Kidney tubule cell (primary cell): ENCODE data around the gene DLGAP3.
"Not testable (repeated sequence)": the region's sequence is repeated elsewhere in the genome, so short reads cannot be mapped to it uniquely, and the experiment has no call there.

Source experiments
- DNase-seq: peaks from one replicate; pipeline ENCODE4 v3.0.0-alpha.2; 2018; ENCODE audit warnings: low spot score

DLGAP3 gene, protein sequence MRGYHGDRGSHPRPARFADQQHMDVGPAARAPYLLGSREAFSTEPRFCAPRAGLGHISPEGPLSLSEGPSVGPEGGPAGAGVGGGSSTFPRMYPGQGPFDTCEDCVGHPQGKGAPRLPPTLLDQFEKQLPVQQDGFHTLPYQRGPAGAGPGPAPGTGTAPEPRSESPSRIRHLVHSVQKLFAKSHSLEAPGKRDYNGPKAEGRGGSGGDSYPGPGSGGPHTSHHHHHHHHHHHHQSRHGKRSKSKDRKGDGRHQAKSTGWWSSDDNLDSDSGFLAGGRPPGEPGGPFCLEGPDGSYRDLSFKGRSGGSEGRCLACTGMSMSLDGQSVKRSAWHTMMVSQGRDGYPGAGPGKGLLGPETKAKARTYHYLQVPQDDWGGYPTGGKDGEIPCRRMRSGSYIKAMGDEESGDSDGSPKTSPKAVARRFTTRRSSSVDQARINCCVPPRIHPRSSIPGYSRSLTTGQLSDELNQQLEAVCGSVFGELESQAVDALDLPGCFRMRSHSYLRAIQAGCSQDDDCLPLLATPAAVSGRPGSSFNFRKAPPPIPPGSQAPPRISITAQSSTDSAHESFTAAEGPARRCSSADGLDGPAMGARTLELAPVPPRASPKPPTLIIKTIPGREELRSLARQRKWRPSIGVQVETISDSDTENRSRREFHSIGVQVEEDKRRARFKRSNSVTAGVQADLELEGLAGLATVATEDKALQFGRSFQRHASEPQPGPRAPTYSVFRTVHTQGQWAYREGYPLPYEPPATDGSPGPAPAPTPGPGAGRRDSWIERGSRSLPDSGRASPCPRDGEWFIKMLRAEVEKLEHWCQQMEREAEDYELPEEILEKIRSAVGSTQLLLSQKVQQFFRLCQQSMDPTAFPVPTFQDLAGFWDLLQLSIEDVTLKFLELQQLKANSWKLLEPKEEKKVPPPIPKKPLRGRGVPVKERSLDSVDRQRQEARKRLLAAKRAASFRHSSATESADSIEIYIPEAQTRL

GRCh38 chr1:34929497-34929852 lies at the start of gene DLGAP3:
TSS of gene DLGAP3 (minus strand) at chr1:34929650. CDS start at chr1:34905383, 24,267 bp downstream.
- DNase-seq = no peak

DNA sequence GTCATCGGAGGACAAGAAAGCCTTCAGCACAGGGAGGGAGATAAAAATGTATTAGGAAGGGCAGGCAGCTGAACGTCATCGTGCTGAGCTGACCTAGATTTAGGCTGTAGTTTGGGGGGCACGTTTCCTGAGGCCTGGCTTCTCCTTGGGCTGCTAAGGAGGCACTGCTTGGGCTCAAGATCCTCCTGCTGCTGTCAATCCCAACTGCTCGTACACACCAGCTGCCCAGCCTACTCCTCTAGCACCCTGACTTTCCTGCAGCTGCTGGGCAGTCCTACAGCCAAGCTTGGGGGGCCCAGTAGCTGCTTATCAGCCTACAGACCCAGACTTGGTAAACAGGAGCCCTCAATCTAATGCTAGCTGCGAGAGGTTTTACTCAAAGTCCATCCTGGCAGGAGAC lies 49.5 kb upstream of the DLGAP3 start:
- DNase-seq = no peak

- DNase-seq = no peak
Observed at GRCh38 chr1:34977858-34978257, 48.4 kb upstream of the DLGAP3 start.

DNA sequence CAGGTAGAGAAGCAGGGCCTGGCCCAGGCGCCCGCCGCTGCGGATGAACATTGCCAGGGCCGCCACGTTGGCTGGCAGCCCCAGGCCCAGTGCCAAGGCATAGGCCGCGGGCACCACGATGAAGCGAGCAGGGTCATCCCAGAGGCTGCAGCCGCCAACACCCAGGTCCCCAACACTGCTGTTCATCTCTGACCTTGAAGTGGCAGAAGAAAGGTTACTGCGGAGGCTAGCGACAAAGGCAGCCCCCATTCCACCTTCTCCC lies 47.7 kb upstream of the DLGAP3 start:
- no peak for DNase-seq

- no peak for DNase-seq
Observed at GRCh38 chr1:34976384-34977209, 47.1 kb upstream of the DLGAP3 start.

DNA sequence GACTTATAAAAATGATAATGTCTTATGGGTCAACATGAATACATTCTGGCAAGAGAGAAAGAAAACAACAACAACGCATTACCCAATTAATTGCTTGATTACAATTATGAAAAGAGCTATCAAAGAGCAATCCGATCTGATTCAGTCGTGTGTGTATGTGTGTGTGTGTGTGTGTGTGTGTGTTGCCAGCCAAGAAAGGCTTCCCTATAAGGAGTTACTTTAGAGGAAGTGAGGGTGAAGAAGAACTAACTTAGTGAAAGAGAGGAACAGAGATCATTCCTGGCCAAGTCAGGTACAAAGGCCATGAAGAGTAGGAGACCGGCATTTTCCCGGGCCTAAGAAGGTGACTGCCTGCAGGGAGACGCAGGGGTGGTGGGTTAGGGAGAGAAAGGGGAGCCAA lies 46.3 kb upstream of the DLGAP3 start:
- no peak for DNase-seq

GRCh38 chr1:34975338-34975737 lies 45.9 kb upstream of the DLGAP3 start:
- peak; percentile 25 for DNase-seq

- DNase-seq = no peak
Observed at GRCh38 chr1:34974626-34975025, 45.2 kb upstream of the DLGAP3 start.

DNA sequence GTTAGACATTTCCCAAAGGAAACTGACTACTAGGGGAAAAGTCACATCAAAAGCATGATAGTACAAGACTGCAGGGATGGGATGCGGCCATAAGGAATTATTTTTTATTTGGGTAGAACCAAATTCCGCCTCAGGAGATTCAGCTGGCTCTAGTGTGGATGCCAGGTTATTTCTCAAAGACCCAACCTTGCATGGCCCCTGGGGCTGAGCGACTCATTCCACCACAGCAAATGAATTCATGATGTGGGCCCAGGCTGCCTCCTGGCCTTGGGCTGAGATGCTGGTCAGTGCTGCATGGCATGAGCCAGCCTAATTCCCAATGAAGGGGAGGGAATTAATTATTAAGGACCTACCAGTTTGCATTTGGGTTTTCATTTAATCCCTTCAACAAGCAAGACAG lies 43.9 kb upstream of the DLGAP3 start:
- DNase-seq = no peak

DNA sequence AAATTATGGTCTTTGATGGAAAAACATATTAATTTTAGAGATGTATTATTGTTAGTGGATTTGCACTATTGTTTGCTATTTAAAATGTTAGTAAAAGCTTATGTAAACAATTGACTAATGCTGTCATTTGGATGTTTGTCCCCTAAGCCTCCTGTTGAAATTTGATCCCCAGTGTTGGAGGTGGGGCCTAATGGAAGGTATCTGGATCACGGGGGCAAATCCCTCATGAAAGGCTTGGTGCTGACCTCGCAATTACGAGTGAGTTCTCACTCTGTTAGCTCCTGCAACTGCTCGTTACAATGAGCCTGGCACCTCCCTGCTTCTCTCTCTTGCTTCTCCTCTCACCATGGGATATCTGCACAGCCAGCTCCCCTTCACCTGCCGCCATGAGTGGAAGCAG lies 41.4 kb upstream of the DLGAP3 start:
- no peak for DNase-seq

- no peak for DNase-seq
Observed at GRCh38 chr1:34970220-34970735, 40.8 kb upstream of the DLGAP3 start.

DNA sequence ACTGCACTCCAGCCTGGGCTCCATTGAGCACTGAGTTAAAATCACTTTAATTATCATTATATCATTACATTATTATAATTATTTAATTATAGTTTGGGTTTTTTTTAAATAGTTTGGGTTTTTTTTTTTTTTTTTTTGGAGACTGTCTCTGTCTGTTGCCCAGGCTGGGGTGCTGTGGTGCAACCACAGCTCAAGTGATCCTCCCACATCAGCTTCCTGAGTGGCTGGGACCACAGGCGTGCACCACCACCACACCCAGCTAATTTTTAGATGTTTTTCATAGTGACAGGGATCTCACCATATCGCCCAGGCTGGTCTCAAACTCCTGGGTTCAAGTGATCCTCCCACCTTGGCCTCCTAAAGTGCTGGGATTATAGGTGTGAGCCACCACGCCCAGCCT lies 38.8 kb upstream of the DLGAP3 start:
- not testable (repeated sequence) for DNase-seq

- DNase-seq = not testable (repeated sequence)
Observed at GRCh38 chr1:34967672-34968071, 38.2 kb upstream of the DLGAP3 start.

GRCh38 chr1:34965597-34965996 lies 36.1 kb upstream of the DLGAP3 start:
- DNase-seq = no peak

GRCh38 chr1:34950428-34950827 lies 21.0 kb upstream of the DLGAP3 start:
- DNase-seq = no peak

DNA sequence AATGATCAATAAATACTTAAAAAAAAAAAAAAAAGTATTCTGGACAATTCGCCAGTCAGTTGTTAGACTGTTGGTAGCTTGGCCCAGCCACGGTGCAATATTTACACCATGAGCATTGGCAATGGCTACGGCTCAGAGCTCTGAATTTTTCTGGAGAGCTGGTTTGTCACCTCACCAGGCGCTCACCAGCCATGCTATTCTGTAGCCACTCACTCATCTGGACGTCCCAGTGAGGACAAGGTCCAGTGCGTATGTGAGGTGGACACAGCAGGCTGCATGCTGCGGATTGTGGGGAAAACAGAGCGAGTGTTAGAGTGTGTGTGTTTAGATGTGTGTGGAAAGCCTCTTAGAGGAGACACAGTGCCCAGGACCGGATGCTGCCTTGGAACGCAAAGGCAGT lies 19.3 kb upstream of the DLGAP3 start:
- DNase-seq = not testable (repeated sequence)

DNA sequence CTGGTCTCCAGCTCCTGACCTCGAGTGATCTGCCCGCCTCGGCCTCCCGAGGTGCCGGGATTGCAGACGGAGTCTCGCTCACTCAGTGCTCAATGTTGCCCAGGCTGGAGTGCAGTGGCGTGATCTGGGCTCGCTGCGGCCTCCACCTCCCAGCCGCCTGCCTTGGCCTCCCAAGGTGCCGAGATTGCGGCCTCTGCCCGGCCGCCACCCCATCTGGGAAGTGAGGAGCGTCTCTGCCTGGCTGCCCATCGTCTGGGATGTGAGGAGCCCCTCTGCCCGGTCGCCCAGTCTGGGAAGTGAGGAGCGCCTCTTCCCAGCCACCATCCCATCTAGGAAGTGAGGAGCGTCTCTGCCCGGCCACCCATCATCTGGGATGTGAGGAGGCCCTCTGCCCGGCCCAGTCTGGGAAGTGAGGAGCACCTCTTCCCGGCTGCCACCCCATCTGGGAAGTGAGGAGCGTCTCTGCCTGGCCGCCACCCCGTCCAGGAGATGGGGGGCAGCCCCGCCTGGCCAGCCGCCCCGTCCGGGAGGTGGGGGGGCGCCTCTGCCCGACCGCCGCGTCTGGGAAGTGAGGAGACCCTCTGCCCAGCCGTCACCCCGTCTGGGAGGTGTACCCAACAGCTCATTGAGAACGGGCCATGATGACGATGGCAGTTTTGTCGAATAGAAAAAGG lies 18.3 kb upstream of the DLGAP3 start:
- DNase-seq = not testable (repeated sequence)

GRCh38 chr1:34946211-34946610 lies 16.8 kb upstream of the DLGAP3 start:
- no peak for DNase-seq

DNA sequence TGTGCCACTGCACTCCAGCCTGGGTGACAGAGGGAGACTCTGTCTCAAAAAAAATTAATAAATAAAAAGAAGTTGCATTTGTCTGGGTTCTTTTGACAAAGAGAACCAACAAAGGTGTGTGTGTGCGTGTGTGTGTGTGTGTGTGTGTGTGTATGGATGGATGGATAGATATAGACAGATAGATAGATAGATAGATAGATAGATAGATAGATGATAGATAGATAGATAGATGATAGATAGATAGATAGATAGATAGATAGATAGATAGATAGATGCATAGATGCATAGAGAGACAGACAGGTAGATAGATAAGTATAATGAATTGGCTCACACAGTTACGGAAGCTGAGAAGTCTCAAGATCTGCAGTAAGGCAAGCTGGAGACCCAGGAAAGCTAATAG lies 12.3 kb upstream of the DLGAP3 start:
- not testable (repeated sequence) for DNase-seq

GRCh38 chr1:34930702-34931071 lies 1.2 kb upstream of the DLGAP3 start:
- no peak for DNase-seq

DNA sequence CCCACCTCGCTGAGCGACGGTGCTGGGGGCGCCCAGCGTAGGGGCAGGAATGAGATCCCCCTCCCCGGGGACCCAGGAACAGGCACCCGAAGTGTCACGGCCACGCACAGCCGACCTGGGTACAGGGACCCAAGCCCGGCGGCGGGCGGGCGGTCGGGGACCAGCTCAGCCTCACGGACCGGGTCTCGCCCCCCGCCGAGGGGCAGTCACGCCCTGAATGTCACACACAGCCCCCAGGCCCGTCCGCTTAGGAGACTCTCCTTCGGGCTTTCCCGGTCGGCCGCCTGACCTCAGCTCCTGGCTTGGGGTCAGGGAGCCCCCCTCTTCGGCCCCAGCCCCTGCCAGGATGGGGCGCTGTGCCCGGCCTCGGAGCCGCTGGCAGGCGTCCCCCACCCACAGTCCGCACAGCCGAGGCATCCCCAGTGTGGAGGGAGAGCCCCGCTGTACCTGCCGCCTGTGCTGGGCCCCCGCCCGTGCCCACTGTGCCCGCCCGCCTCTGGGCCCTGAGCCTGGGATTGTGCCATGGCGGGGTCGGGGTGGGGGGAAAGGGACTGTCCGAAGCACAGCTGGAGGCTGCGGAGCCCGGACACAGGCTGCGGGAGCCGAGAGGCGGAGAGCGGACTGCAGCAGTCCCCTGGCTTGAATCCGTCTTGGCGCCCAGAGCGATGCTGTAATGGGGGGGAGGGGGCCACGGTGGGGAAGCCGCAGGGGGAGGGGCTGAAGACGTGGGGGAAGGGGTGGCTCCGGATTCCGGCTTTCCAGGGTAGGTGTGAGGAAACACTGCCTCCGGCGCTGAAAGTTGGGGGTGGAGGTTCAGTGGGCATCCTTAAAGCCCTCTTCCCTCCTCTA lies 627 bp upstream of the DLGAP3 start:
- DNase-seq = no peak
